ENCODE measurements around the gene ELMO1. TPM values are rescaled to one million over a fixed set of nuclear protein-coding genes. Genes with fewer than 3 reads are reported as not detected.

Gene ELMO1
- total and polyA plus RNA-seq, 4 donors, result 6.7 to 51.5 (median 14.8) TPM

- Histone ChIP-seq H3K4me3 (ENCODE audit: low read depth in 1 of 3, low read length in 3 of 3) (no peak overlapping the region), H3K27me3 (ENCODE audit: control insufficient read depth in 4 of 4, insufficient read depth in 4 of 4, low read length in 3 of 4) (no peaks in the 10 kb centered on the region), H3K36me3 (ENCODE audit: control insufficient read depth in 4 of 4, insufficient read depth in 3 of 4, low read depth in 1 of 4, low read length in 3 of 4) (no peaks in the 10 kb centered on the region), H3K4me1 (ENCODE audit: control insufficient read depth in 4 of 4, insufficient read depth in 4 of 4, low read length in 3 of 4) (no peaks in the 10 kb centered on the region), H3K27ac (ENCODE audit: low read depth in 1 of 2, low read length in 2 of 2) (no peak overlapping the region), H3K9me3 (ENCODE audit: control insufficient read depth in 4 of 4, low read length in 3 of 4) (no peaks in the 10 kb centered on the region), H3K9ac (ENCODE audit: low read depth in 1 of 2, low read length in 2 of 2) (no peak overlapping the region)
- DNase-seq (ENCODE audit: low spot score), result no peak
- 83% methylated on average over 3 of the region's 3 CpGs for WGBS
- TF ChIP-seq ATF3 (IDR thresholded peaks at IDR 0.05), result no peak
- TF ChIP-seq SP1 (IDR thresholded peaks at IDR 0.05), result no peak
- no peak for TF ChIP-seq JUND (IDR thresholded peaks at IDR 0.05)
- no peak for TF ChIP-seq ZBTB33 (IDR thresholded peaks at IDR 0.05)
- no peak for TF ChIP-seq REST (IDR thresholded peaks at IDR 0.05)
- no peak for TF ChIP-seq RAD21 (IDR thresholded peaks at IDR 0.05)
- no peak for TF ChIP-seq MAX (IDR thresholded peaks at IDR 0.05)
Measured at GRCh38 chr7:36811807-36812206, 636.9 kb downstream of the ELMO1 start.

- no peak for DNase-seq (ENCODE audit: low spot score)
- Histone ChIP-seq H3K36me3 (ENCODE audit: control insufficient read depth in 4 of 4, insufficient read depth in 3 of 4, low read depth in 1 of 4, low read length in 3 of 4) (no peaks in the 10 kb centered on the region), H3K4me1 (ENCODE audit: control insufficient read depth in 4 of 4, insufficient read depth in 4 of 4, low read length in 3 of 4) (no peaks in the 10 kb centered on the region), H3K9me3 (ENCODE audit: control insufficient read depth in 4 of 4, low read length in 3 of 4) (no peaks in the 10 kb centered on the region), H3K9ac (ENCODE audit: low read depth in 1 of 2, low read length in 2 of 2) (no peak overlapping the region), H3K4me3 (ENCODE audit: low read depth in 1 of 3, low read length in 3 of 3) (no peak overlapping the region), H3K27me3 (ENCODE audit: control insufficient read depth in 4 of 4, insufficient read depth in 4 of 4, low read length in 3 of 4) (no peaks in the 10 kb centered on the region), H3K27ac (ENCODE audit: low read depth in 1 of 2, low read length in 2 of 2) (no peak overlapping the region)
- TF ChIP-seq REST (IDR thresholded peaks at IDR 0.05) (no peak), YY1 (IDR thresholded peaks at IDR 0.05) (no peak), NR2F2 (IDR thresholded peaks at IDR 0.05) (no peak), TAF1 (conservative IDR thresholded peaks at IDR 0.05) (no peak), ZBTB33 (IDR thresholded peaks at IDR 0.05) (no peak), GABPA (IDR thresholded peaks at IDR 0.05 in 1 of 2, conservative IDR thresholded peaks at IDR 0.05 in 1 of 2) (no peak), FOXA1 (IDR thresholded peaks at IDR 0.05) (no peak), MAX (IDR thresholded peaks at IDR 0.05) (no peak), ATF3 (IDR thresholded peaks at IDR 0.05) (no peak), JUND (IDR thresholded peaks at IDR 0.05) (no peak), CTCF (IDR thresholded peaks at IDR 0.05; ENCODE audit: low read depth, low read length, missing input control) (no peak), EGR1 (IDR thresholded peaks at IDR 0.05; ENCODE audit: low read depth in 2 of 2) (no peak), RXRA (IDR thresholded peaks at IDR 0.05) (no peak), HNF4A (conservative IDR thresholded peaks at IDR 0.05) (no peak), RAD21 (IDR thresholded peaks at IDR 0.05) (no peak)
- 73% methylated on average over 2 of the region's 2 CpGs for whole genome bisulfite sequencing
Measured at GRCh38 chr7:36810489-36810888, 638.2 kb downstream of the ELMO1 start.

Measured in liver (tissue), 9 donors.